Breast epithelium (tissue), 3 donors: ENCODE measurements around the gene MOGAT3.

Source experiments
- POLR2A ChIP-seq: fragments of 450-650 bp; IDR thresholded peaks from one replicate; pipeline ENCODE4 v1.6.1; 2016; ENCODE audit warnings: antibody characterized with exemption, mild to moderate bottlenecking, moderate library complexity
- TF ChIP-seq, protein P1 (sequence below), 3 donors: fragments of 450-650 bp; IDR thresholded peaks; one replicate each; pipeline ENCODE4 v1.5.1; 2016 to 2017; ENCODE audit warnings: antibody characterized with exemption in 3 of 3, mild to moderate bottlenecking in 3 of 3, moderate library complexity in 3 of 3

DNA sequence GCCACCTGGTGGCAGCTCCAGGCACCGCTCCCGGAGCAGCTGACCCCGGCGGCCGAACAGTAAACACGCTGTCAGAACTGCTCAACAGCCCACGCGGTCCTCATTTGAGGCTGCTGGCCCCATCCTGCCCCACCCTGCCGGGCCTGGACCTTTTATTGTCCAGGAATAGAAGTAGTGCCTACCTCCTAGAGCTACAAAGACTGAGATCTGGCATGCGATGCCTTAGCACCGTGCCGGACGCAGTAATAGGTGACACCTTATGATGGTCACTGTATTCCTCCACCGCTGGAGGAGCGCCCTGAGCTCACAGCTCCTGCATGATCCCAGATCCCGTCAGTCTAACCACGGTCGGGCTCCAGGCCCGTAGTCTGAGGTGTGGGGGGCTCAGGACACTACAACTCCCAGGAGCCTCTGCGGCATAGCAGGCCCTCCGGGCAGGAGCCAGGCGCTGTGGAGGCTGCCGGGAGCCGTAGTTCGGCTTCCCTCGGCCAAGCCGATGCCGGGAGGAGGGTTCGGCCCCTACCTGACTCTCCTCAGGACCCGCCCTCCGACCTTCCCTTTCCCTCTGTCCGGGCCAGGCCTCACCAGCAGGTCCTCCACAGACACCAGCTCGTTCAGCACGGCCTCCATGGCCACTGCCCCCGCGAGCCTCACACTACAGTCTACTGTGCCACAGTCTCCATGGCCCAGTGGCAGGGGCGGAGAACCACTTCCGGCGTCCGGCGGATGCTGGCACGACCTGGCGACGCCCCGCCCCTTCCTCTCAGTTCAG, 43.7 kb upstream of the MOGAT3 start, which contains the start of gene FIS1:
- TF ChIP-seq, protein P1, sequence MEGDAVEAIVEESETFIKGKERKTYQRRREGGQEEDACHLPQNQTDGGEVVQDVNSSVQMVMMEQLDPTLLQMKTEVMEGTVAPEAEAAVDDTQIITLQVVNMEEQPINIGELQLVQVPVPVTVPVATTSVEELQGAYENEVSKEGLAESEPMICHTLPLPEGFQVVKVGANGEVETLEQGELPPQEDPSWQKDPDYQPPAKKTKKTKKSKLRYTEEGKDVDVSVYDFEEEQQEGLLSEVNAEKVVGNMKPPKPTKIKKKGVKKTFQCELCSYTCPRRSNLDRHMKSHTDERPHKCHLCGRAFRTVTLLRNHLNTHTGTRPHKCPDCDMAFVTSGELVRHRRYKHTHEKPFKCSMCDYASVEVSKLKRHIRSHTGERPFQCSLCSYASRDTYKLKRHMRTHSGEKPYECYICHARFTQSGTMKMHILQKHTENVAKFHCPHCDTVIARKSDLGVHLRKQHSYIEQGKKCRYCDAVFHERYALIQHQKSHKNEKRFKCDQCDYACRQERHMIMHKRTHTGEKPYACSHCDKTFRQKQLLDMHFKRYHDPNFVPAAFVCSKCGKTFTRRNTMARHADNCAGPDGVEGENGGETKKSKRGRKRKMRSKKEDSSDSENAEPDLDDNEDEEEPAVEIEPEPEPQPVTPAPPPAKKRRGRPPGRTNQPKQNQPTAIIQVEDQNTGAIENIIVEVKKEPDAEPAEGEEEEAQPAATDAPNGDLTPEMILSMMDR (IDR thresholded peaks at IDR 0.05): peak; percentile 1 to 94 (median 90)
- TF ChIP-seq POLR2A: peak; percentile 60
